PC-9 (cell line): ENCODE results near the gene HIVEP2.

ENCODE experiments used
- EZH2 ChIP-seq: fragments of 200-600 bp; sonication (generic); IDR thresholded peaks from 2 replicates; pipeline ENCODE4 v1.8.0; 2017; ENCODE audit warnings: antibody characterized with exemption, low read depth
- TF ChIP-seq, protein P1 (sequence below): fragments of 200-600 bp; sonication (generic); conservative IDR thresholded peaks from 2 replicates; pipeline ENCODE4 v1.6.1; 2017; ENCODE audit warnings: mixed run types, antibody characterized with exemption, mild to moderate bottlenecking, moderate library complexity

DNA sequence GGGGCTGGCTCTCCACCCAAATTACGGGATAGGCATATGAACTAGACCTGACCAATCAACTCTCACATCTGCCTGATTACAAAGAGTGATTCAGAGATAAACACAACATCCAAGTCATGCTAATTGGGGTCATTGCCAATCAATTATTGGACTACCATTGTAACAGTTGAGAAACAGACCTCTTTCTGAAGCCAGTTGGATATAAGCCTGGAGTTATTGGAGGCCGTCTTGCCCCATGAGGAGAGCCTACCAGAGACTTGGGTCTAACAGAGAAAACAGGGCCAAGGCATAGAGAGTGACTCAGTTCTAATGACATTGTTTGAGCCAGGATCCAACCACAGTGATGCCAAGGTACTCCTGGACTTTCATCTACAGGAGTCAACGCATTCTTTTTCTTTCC lies 39.4 kb upstream of the HIVEP2 start:
- TF ChIP-seq, protein P1, sequence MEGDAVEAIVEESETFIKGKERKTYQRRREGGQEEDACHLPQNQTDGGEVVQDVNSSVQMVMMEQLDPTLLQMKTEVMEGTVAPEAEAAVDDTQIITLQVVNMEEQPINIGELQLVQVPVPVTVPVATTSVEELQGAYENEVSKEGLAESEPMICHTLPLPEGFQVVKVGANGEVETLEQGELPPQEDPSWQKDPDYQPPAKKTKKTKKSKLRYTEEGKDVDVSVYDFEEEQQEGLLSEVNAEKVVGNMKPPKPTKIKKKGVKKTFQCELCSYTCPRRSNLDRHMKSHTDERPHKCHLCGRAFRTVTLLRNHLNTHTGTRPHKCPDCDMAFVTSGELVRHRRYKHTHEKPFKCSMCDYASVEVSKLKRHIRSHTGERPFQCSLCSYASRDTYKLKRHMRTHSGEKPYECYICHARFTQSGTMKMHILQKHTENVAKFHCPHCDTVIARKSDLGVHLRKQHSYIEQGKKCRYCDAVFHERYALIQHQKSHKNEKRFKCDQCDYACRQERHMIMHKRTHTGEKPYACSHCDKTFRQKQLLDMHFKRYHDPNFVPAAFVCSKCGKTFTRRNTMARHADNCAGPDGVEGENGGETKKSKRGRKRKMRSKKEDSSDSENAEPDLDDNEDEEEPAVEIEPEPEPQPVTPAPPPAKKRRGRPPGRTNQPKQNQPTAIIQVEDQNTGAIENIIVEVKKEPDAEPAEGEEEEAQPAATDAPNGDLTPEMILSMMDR: no peak
- TF ChIP-seq EZH2: no peak
